ENCODE results near the gene MRPS31.

GRCh38 chr13:40777166-40777808 lies 6.3 kb upstream of the MRPS31 start:
- peak; percentile 66 to 77 (median 66) for TF ChIP-seq CTCF (IDR thresholded peaks at IDR 0.05)
- no peak for TF ChIP-seq POLR2A (IDR thresholded peaks at IDR 0.05)
